Endodermal cell (in vitro differentiated cells): Measurements from ENCODE around the gene PLEKHG4B. TPM values are rescaled to one million over a fixed set of nuclear protein-coding genes. Genes with fewer than 3 reads are reported as not detected.

Experiments used
- DNase-seq: peaks from one replicate; pipeline ENCODE4 v3.0.0-alpha.2; 2017
- H3K27ac ChIP-seq: 2 replicates; pipeline ENCODE4 v1.5.1; 2013; ENCODE audit warnings: mild to moderate bottlenecking, low read depth, low read length, moderate library complexity
- H3K27me3 ChIP-seq: 2 replicates; pipeline ENCODE4 v1.6.1; 2013; ENCODE audit warnings: mild to moderate bottlenecking, low read length, moderate library complexity; ENCODE audit not compliant: insufficient read depth, control insufficient read depth, poor library complexity, severe bottlenecking
- H3K36me3 ChIP-seq: 2 replicates; pipeline ENCODE4 v1.7.0; 2013; ENCODE audit warnings: mild to moderate bottlenecking, low read length, moderate library complexity; ENCODE audit not compliant: control insufficient read depth, insufficient read depth
- H3K4me1 ChIP-seq: one replicate; pipeline ENCODE4 v1.7.0; 2013; ENCODE audit warnings: low read length; ENCODE audit not compliant: control insufficient read depth, insufficient read depth
- H3K4me3 ChIP-seq: 2 replicates; pipeline ENCODE4 v1.5.1; 2013; ENCODE audit warnings: mild to moderate bottlenecking, low read length, moderate library complexity
- H3K9ac ChIP-seq: 2 replicates; pipeline ENCODE4 v1.6.1; 2013; ENCODE audit warnings: mild to moderate bottlenecking, low read length, moderate library complexity; ENCODE audit not compliant: poor library complexity, severe bottlenecking; ENCODE audit errors: extremely low read depth
- H3K9me3 ChIP-seq: 2 replicates; pipeline ENCODE4 v1.6.1; 2013; ENCODE audit warnings: mild to moderate bottlenecking, low read length, moderate library complexity; ENCODE audit not compliant: control insufficient read depth
- H3K27ac Mint-ChIP-seq: 2 replicates; pipeline ENCODE4 v1.8.0; 2020; ENCODE audit warnings: mixed read lengths
- H3K27me3 Mint-ChIP-seq: 2 replicates; pipeline ENCODE4 v1.8.0; 2021; ENCODE audit warnings: mild to moderate bottlenecking, mixed read lengths; ENCODE audit not compliant: insufficient read depth
- H3K36me3 Mint-ChIP-seq: 2 replicates; pipeline ENCODE4 v1.8.0; 2020; ENCODE audit warnings: low read depth, mixed read lengths
- H3K4me1 Mint-ChIP-seq: 2 replicates; pipeline ENCODE4 v1.8.0; 2020; ENCODE audit warnings: mixed read lengths
- H3K4me3 Mint-ChIP-seq: 2 replicates; pipeline ENCODE4 v1.8.0; 2020; ENCODE audit warnings: mild to moderate bottlenecking, moderate library complexity, mixed read lengths
- H3K9me3 Mint-ChIP-seq: 2 replicates; pipeline ENCODE4 v1.8.0; 2020; ENCODE audit warnings: mild to moderate bottlenecking, mixed read lengths
- CTCF ChIP-seq: fragments of 200-600 bp; sonication (generic); conservative IDR thresholded peaks from 2 replicates; pipeline ENCODE4 v1.5.0; 2021; ENCODE audit warnings: antibody characterized with exemption, mild to moderate bottlenecking
- WGBS, 2 experiments: methylation state at CpG; one replicate each; pipeline versions ENCODE4 v1.1.5 to v1.1.7; 2013; ENCODE audit warnings: missing lambda C conversion rate in 2 of 2, mixed read lengths in 1 of 2; ENCODE audit not compliant: insufficient coverage in 1 of 2, insufficient read length in 1 of 2; 5-methylcytosine and 5-hydroxymethylcytosine counted together
- total RNA-seq, 2 donors: library from RNA; stranded (reverse); fragmentation: NEBNext Ultra II Directional in 1 of 2; extraction: Animal tissue kit (Norgen Biotek cat#: 25700) in 1 of 2; gene quantifications; 2 replicates in 1 of 2; 3 replicates in 1 of 2; pipeline ENCODE4 v1.2.1, GENCODE V29; 2021

Gene PLEKHG4B
- total RNA-seq, 2 donors from 2014 or later, result 16.3 to 22.8 TPM

GRCh38 chr5:182126-182525 is 90.2 kb downstream of the PLEKHG4B start:
- Histone ChIP-seq H3K27ac (no peak overlapping the region), H3K9me3 (no peaks in the 10 kb centered on the region), H3K36me3 (no peaks in the 10 kb centered on the region), H3K27me3 (no peaks in the 10 kb centered on the region), H3K4me1 (no peaks in the 10 kb centered on the region), H3K9ac (no peak overlapping the region), H3K4me3 (no peak overlapping the region)
- DNase-seq, result no peak
- 87 to 90% methylated on average over 5 to 12 of the region's 12 CpGs for WGBS, 2 experiments
- H3K27ac Mint-ChIP-seq, result no peak overlapping the region
- H3K9me3 Mint-ChIP-seq, result no peaks in the 10 kb centered on the region
- no peak for TF ChIP-seq CTCF
- no peaks in the 10 kb centered on the region for H3K4me1 Mint-ChIP-seq
- H3K4me3 Mint-ChIP-seq, result no peak overlapping the region
- H3K36me3 Mint-ChIP-seq, result peaks cover 1% of the 10 kb centered on the region
- no peaks in the 10 kb centered on the region for H3K27me3 Mint-ChIP-seq

GRCh38 chr5:184471-184870 is 92.5 kb downstream of the PLEKHG4B start:
- H3K27ac Mint-ChIP-seq, result no peak overlapping the region

GRCh38 chr5:185095-186070 is 93.4 kb downstream of the PLEKHG4B start:
- no peak for TF ChIP-seq CTCF
- H3K27me3 ChIP-seq, result no peaks in the 10 kb centered on the region
- H3K4me1 ChIP-seq, result no peaks in the 10 kb centered on the region
- Mint-ChIP-seq H3K27ac (no peak overlapping the region), H3K36me3 (peaks cover 1% of the 10 kb centered on the region), H3K4me1 (peaks cover 7% of the 10 kb centered on the region), H3K4me3 (no peak overlapping the region), H3K9me3 (no peaks in the 10 kb centered on the region), H3K27me3 (peaks cover 3% of the 10 kb centered on the region)
- H3K9me3 ChIP-seq, result no peaks in the 10 kb centered on the region
- no peak for DNase-seq
- no peak overlapping the region for H3K27ac ChIP-seq
- no peak overlapping the region for H3K9ac ChIP-seq
- H3K4me3 ChIP-seq, result no peak overlapping the region
- H3K36me3 ChIP-seq, result no peaks in the 10 kb centered on the region
- WGBS, 2 experiments, result 88 to 93% methylated on average over 15 to 21 of the region's 21 CpGs

More at GRCh38 chr5:184471-184870, 92.5 kb downstream of the PLEKHG4B start:
- H3K4me1 ChIP-seq, result no peaks in the 10 kb centered on the region
- no peak for TF ChIP-seq CTCF
- no peak overlapping the region for H3K9ac ChIP-seq
- Mint-ChIP-seq H3K9me3 (no peaks in the 10 kb centered on the region), H3K4me3 (no peak overlapping the region), H3K27me3 (no peaks in the 10 kb centered on the region), H3K36me3 (peaks cover 1% of the 10 kb centered on the region), H3K4me1 (peaks cover 7% of the 10 kb centered on the region)
- H3K27ac ChIP-seq, result no peak overlapping the region
- no peaks in the 10 kb centered on the region for H3K27me3 ChIP-seq
- DNase-seq, result no peak
- WGBS, 2 experiments, result 91 to 92% methylated on average over 4 to 7 of the region's 7 CpGs
- H3K36me3 ChIP-seq, result no peaks in the 10 kb centered on the region
- no peaks in the 10 kb centered on the region for H3K9me3 ChIP-seq
- H3K4me3 ChIP-seq, result no peak overlapping the region
